Keratinocyte (primary cell): ENCODE measurements around the gene AGAP1. TPM values are rescaled to one million over a fixed set of nuclear protein-coding genes. Genes with fewer than 3 reads are reported as not detected.

ENCODE experiments used
- DNase-seq: peaks from one replicate; pipeline ENCODE4 v3.0.0-alpha.2; 2011; ENCODE audit warnings: low read depth, missing footprints, low spot score
- FAIRE-seq: peaks from 2 replicates; lab custom pipeline; 2011; peaks lifted over from hg19 to GRCh38; lab: Jason Lieb, UNC
- H2AFZ ChIP-seq: 2 replicates; pipeline ENCODE4 v1.6.0; 2012; ENCODE audit warnings: low read length, control low read depth, inconsistent platforms; ENCODE audit not compliant: control insufficient read depth
- H3K27ac ChIP-seq: 2 replicates; pipeline ENCODE4 v1.5.1; 2011; ENCODE audit warnings: low read length; ENCODE audit not compliant: control insufficient read depth, insufficient read depth
- H3K27me3 ChIP-seq: 3 replicates; pipeline ENCODE4 v1.6.0; 2011; ENCODE audit warnings: low read length; ENCODE audit not compliant: control insufficient read depth, insufficient read depth; ENCODE audit errors: extremely low read depth
- H3K36me3 ChIP-seq, 2 experiments: 2 replicates in 1 of 2; 3 replicates in 1 of 2; pipeline ENCODE4 v1.5.1; 2011; ENCODE audit warnings: low read length in 2 of 2, mild to moderate bottlenecking in 1 of 2; ENCODE audit not compliant: control insufficient read depth in 2 of 2, insufficient read depth in 2 of 2; ENCODE audit errors: extremely low read depth in 1 of 2
- H3K4me1 ChIP-seq: 3 replicates; pipeline ENCODE4 v1.5.1; 2011; ENCODE audit warnings: low read length; ENCODE audit not compliant: control insufficient read depth, insufficient read depth; ENCODE audit errors: extremely low read depth
- H3K4me2 ChIP-seq: 3 replicates; pipeline ENCODE4 v1.6.0; 2011; ENCODE audit warnings: low read depth, low read length; ENCODE audit not compliant: control insufficient read depth, insufficient read depth; ENCODE audit errors: extremely low read depth
- H3K4me3 ChIP-seq, 3 experiments: fragments of 200-600 bp in 1 of 3; sonication (generic) in 1 of 3; 2 replicates in 2 of 3; 3 replicates in 1 of 3; pipeline ENCODE4 v1.5.1; 2011 to 2016; ENCODE audit warnings: low read length in 3 of 3, mild to moderate bottlenecking in 3 of 3, control low read depth in 2 of 3, inconsistent platforms in 1 of 3, low read depth in 1 of 3, mixed read lengths in 1 of 3, mixed run types in 1 of 3, moderate library complexity in 1 of 3; ENCODE audit not compliant: control insufficient read depth in 2 of 3, insufficient read depth in 2 of 3; ENCODE audit errors: extremely low read depth in 1 of 3
- H3K79me2 ChIP-seq: 2 replicates; pipeline ENCODE4 v1.6.0; 2012; ENCODE audit warnings: low read length; ENCODE audit not compliant: control insufficient read depth, insufficient read depth
- H3K9ac ChIP-seq: 3 replicates; pipeline ENCODE4 v1.6.0; 2011; ENCODE audit warnings: low read length; ENCODE audit not compliant: control insufficient read depth, insufficient read depth; ENCODE audit errors: extremely low read depth
- H3K9me1 ChIP-seq: 3 replicates; pipeline ENCODE4 v1.6.0; 2011; ENCODE audit warnings: low read length; ENCODE audit not compliant: control insufficient read depth, insufficient read depth; ENCODE audit errors: extremely low read depth
- H3K9me3 ChIP-seq: 2 replicates; pipeline ENCODE4 v1.5.1; 2012; ENCODE audit warnings: low read depth, low read length; ENCODE audit not compliant: control insufficient read depth
- H4K20me1 ChIP-seq: 3 replicates; pipeline ENCODE4 v1.6.0; 2011; ENCODE audit warnings: low read length; ENCODE audit not compliant: control insufficient read depth, insufficient read depth; ENCODE audit errors: extremely low read depth
- EZH2 ChIP-seq: IDR thresholded peaks from one replicate; pipeline ENCODE4 v1.6.1; 2012; ENCODE audit warnings: inconsistent platforms, mild to moderate bottlenecking, low read length, moderate library complexity
- dilution Hi-C: fragments of 300-500 bp; cut with MboI; formaldehyde crosslinking; loops from one replicate; pipeline ENCODE4 v1.7.0; 2020; ENCODE audit warnings: low sequenced_read_pairs; ENCODE audit not compliant: extremely low pct_ligation_motif_present
- polyA plus RNA-seq, 5 experiments: library from polyadenylated mRNA; depleted of rRNA in 3 of 5; stranded (reverse) in 3 of 5; stranded (forward) in 1 of 5; unstranded in 1 of 5; fragments of >200 nt; gene quantifications; 1 replicate in 1 of 5; 2 replicates in 3 of 5; 3 replicates in 1 of 5; pipeline versions ENCODE4 v1.2.1 to v1.2.3, GENCODE V29; 2011 to 2012; ENCODE audit warnings: missing spikeins in 2 of 5, low read depth in 1 of 5, low replicate concordance in 1 of 5
- TF ChIP-seq, protein P1 (sequence below), 3 experiments: IDR thresholded peaks in 1 of 3; conservative IDR thresholded peaks in 1 of 3; optimal IDR thresholded peaks in 1 of 3; 2 replicates in 2 of 3; 3 replicates in 1 of 3; pipeline versions ENCODE3 to v1.5.1; 2011; ENCODE audit warnings: low read length in 3 of 3, mild to moderate bottlenecking in 3 of 3, moderate library complexity in 2 of 3, control low read depth in 1 of 3, inconsistent platforms in 1 of 3; ENCODE audit not compliant: insufficient read depth in 2 of 3; ENCODE audit errors: extremely low read depth in 1 of 3

Gene AGAP1
- polyA plus RNA-seq, 1 donor (not counting 4 experiments of a cell fraction or from before 2014, with no cell fraction given): 12.6 TPM

DNA sequence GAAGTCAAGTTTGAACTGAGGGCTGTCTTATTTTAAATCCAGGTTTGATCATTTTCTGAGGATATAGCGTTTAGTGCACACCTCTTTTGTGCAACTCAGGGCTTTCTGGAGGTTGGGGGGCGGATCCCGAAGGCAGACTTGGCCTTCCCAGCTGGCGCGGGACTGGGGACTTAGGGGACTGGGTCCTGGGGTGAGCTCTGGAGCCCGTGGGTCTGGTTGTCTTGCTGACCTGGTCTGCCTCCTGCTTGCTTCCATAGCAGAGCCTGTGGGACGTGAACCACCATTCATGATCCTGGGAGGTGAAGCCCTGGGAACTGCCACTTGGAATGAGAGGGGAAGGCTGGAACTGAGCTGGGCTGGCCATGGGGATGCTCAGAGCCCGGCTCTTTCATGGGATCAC lies 63.1 kb downstream of the AGAP1 start:
- H3K9me1 ChIP-seq: no peaks in the 10 kb centered on the region
- H3K36me3 ChIP-seq: no peaks in the 10 kb centered on the region
- no peaks in the 10 kb centered on the region for H3K9me3 ChIP-seq
- TF ChIP-seq EZH2: no peak
- TF ChIP-seq, protein P1, sequence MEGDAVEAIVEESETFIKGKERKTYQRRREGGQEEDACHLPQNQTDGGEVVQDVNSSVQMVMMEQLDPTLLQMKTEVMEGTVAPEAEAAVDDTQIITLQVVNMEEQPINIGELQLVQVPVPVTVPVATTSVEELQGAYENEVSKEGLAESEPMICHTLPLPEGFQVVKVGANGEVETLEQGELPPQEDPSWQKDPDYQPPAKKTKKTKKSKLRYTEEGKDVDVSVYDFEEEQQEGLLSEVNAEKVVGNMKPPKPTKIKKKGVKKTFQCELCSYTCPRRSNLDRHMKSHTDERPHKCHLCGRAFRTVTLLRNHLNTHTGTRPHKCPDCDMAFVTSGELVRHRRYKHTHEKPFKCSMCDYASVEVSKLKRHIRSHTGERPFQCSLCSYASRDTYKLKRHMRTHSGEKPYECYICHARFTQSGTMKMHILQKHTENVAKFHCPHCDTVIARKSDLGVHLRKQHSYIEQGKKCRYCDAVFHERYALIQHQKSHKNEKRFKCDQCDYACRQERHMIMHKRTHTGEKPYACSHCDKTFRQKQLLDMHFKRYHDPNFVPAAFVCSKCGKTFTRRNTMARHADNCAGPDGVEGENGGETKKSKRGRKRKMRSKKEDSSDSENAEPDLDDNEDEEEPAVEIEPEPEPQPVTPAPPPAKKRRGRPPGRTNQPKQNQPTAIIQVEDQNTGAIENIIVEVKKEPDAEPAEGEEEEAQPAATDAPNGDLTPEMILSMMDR (optimal IDR thresholded peaks at IDR 0.05 in 1 of 3, IDR thresholded peaks at IDR 0.05 in 1 of 3, conservative IDR thresholded peaks at IDR 0.05 in 1 of 3; ENCODE audit: extremely low read depth in 1 of 3, insufficient read depth in 2 of 3, low read length in 3 of 3): no peak
- H3K4me3 ChIP-seq: no peak overlapping the region
- no peak overlapping the region for H3K9ac ChIP-seq
- peaks cover 16% of the 10 kb centered on the region for H4K20me1 ChIP-seq
- dilution Hi-C loops: no loop called here
- H3K4me2 ChIP-seq: no peak overlapping the region
- no peaks in the 10 kb centered on the region for H3K27me3 ChIP-seq
- DNase-seq (no peak), FAIRE-seq (no peak)
- peaks cover 40% of the 10 kb centered on the region for H3K79me2 ChIP-seq
- H2AFZ ChIP-seq: no peak overlapping the region
- H3K27ac ChIP-seq: no peak overlapping the region
- no peaks in the 10 kb centered on the region for H3K4me1 ChIP-seq

DNA sequence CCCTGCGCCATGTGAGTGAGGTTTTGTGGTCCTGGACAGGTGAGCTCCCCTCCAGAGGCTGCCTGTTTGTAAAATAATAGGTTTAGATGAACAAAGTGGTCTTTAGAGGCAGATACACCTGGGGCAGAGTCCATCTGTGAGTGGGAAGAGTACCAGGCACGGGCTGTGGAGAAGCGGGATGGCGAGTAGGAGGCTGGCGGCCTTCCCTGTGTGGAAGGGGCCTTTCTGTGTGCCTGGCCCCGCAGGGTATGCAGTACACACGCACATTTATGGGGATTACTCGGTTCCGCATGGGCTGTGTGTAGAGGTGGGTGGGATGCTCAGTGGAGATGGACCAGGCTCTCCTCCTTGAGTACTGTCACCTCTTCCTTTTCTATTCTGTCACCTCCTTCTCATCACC lies 64.1 kb downstream of the AGAP1 start:
- Histone ChIP-seq H3K4me1 (no peaks in the 10 kb centered on the region), H3K79me2 (peaks cover 42% of the 10 kb centered on the region), H3K9ac (no peak overlapping the region), H3K27me3 (no peaks in the 10 kb centered on the region), H2AFZ (no peak overlapping the region), H3K9me1 (no peaks in the 10 kb centered on the region), H4K20me1 (peaks cover 10% of the 10 kb centered on the region), H3K36me3 (no peaks in the 10 kb centered on the region), H3K4me2 (no peak overlapping the region), H3K9me3 (no peaks in the 10 kb centered on the region), H3K27ac (no peak overlapping the region), H3K4me3 (no peak overlapping the region)
- TF ChIP-seq, protein P1 (optimal IDR thresholded peaks at IDR 0.05 in 1 of 3, IDR thresholded peaks at IDR 0.05 in 1 of 3, conservative IDR thresholded peaks at IDR 0.05 in 1 of 3; ENCODE audit: extremely low read depth in 1 of 3, insufficient read depth in 2 of 3, low read length in 3 of 3): no peak
- TF ChIP-seq EZH2: no peak
- DNase-seq (no peak), FAIRE-seq (no peak)
- dilution Hi-C loops: no loop called here
